Activated CD8-positive, alpha-beta T cell treated with anti-CD3 and anti-CD28 coated beads for 36 hours (primary cell): ENCODE results near the gene ETHE1. TPM values are rescaled to one million over a fixed set of nuclear protein-coding genes. Genes with fewer than 3 reads are reported as not detected.

ENCODE experiments used
- ATAC-seq: fragments of 200-7000 bp; cut with Tn5 transposase; one replicate; pipeline ENCODE4 v1.10.0; 2021; ENCODE audit warnings: mild to moderate bottlenecking, moderate library complexity
- CTCF ChIA-PET: fragments of 350-600 bp; sonication (Branson Sonifier 250); formaldehyde crosslinking; loops from one replicate; lab custom pipeline; 2021; ENCODE audit warnings: antibody characterized with exemption; lab: Charles Lee
- POLR2A ChIA-PET: fragments of 350-600 bp; sonication (Branson Sonifier 250); formaldehyde crosslinking; loops from one replicate; lab custom pipeline; 2021; ENCODE audit warnings: antibody characterized with exemption; lab: Charles Lee
- DNase-seq: peaks from one replicate; pipeline ENCODE4 v3.0.0-alpha.2; 2020
- H3K27ac Mint-ChIP-seq: one replicate; pipeline ENCODE4 v1.8.0; 2021; ENCODE audit warnings: mild to moderate bottlenecking, mixed read lengths
- H3K27me3 Mint-ChIP-seq: one replicate; pipeline ENCODE4 v1.8.0; 2021; ENCODE audit warnings: mixed read lengths
- H3K36me3 Mint-ChIP-seq: one replicate; pipeline ENCODE4 v1.8.0; 2021; ENCODE audit warnings: low read depth, mixed read lengths
- H3K4me1 Mint-ChIP-seq: one replicate; pipeline ENCODE4 v1.8.0; 2021; ENCODE audit warnings: low read depth, mixed read lengths
- H3K4me3 Mint-ChIP-seq: one replicate; pipeline ENCODE4 v1.8.0; 2021; ENCODE audit warnings: mild to moderate bottlenecking, moderate library complexity, mixed read lengths
- H3K9me3 Mint-ChIP-seq: one replicate; pipeline ENCODE4 v1.8.0; 2021; ENCODE audit warnings: mixed read lengths
- intact Hi-C: fragments of 100-400 bp; cut with micrococcal nuclease; formaldehyde crosslinking; loops from one replicate; pipeline ENCODE4 v1.10.0; 2022
- total RNA-seq, 2 experiments: library from RNA; stranded (reverse); gene quantifications; one replicate each; pipeline ENCODE4 v1.2.3, GENCODE V29; 2021
- TF ChIP-seq, protein P1 (sequence below): fragments of 200-600 bp; IDR thresholded peaks from one replicate; pipeline ENCODE4 v1.8.0; 2022; ENCODE audit warnings: antibody characterized with exemption, mild to moderate bottlenecking

The ETHE1 gene
- total RNA-seq, 2 experiments from 2014 or later, result 50.9 to 57.1 TPM

DNA sequence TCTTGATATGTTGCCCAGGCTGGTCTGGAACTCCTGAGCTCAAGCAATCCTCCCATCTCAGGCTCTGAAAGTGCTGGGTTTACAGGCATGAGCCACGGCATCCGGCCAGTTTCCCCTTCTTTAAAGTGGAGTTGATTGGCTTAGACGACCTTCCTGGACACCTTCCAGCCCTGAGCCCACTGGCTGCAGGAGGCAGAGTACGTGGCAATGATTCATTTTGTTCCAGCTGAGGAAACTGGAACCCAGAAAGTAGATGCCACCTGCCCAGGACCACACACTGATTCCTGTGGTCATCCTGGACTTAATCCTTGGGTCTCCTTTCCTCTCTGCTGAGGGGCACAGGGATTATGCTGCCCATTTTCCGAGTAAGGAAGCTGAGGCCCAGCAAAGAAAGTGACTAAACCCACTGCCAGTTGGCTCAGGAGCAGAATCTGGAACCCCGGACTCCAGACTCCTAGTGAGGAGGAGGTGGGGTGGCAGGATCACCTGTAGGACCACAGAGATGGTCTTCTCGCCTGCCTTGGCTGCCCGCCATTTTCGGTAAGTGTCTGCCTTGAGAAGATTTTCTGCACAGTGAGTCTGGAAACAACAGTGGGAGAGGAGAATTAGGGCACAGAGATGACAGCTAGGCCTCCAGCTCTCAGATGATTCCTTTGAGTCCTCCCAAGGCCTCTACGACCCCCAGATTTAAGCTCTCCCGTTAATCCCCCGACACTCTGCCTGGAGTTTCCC lies 47.6 kb upstream of the ETHE1 start:
- ATAC-seq, result no peak
- Mint-ChIP-seq H3K27me3 (no peaks in the 10 kb centered on the region), H3K4me3 (peak overlapping the region; percentile 96), H3K4me1 (peaks cover 36% of the 10 kb centered on the region), H3K36me3 (peaks cover 8% of the 10 kb centered on the region), H3K27ac (peak overlapping the region; percentile 94), H3K9me3 (no peaks in the 10 kb centered on the region)
- POLR2A ChIA-PET, result interaction anchor here (0.8 to 3.2 kb wide), 6 partner anchors 11 to 42 kb away, joined by 3 to 20 read pairs (median 4); partner anchors contain the start of genes IRGQ, ZNF575 and ZNF576
- TF ChIP-seq, protein P1, sequence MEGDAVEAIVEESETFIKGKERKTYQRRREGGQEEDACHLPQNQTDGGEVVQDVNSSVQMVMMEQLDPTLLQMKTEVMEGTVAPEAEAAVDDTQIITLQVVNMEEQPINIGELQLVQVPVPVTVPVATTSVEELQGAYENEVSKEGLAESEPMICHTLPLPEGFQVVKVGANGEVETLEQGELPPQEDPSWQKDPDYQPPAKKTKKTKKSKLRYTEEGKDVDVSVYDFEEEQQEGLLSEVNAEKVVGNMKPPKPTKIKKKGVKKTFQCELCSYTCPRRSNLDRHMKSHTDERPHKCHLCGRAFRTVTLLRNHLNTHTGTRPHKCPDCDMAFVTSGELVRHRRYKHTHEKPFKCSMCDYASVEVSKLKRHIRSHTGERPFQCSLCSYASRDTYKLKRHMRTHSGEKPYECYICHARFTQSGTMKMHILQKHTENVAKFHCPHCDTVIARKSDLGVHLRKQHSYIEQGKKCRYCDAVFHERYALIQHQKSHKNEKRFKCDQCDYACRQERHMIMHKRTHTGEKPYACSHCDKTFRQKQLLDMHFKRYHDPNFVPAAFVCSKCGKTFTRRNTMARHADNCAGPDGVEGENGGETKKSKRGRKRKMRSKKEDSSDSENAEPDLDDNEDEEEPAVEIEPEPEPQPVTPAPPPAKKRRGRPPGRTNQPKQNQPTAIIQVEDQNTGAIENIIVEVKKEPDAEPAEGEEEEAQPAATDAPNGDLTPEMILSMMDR, result no peak
- DNase-seq, result no peak
- CTCF ChIA-PET, result interaction anchor here (0.8 to 5.9 kb wide), 7 partner anchors 9 to 142 kb away, joined by 3 to 62 read pairs (median 5); partner anchors contain the start of genes IRGQ, ZNF575 and ZNF576
- intact Hi-C loops, result no loop called here

DNA sequence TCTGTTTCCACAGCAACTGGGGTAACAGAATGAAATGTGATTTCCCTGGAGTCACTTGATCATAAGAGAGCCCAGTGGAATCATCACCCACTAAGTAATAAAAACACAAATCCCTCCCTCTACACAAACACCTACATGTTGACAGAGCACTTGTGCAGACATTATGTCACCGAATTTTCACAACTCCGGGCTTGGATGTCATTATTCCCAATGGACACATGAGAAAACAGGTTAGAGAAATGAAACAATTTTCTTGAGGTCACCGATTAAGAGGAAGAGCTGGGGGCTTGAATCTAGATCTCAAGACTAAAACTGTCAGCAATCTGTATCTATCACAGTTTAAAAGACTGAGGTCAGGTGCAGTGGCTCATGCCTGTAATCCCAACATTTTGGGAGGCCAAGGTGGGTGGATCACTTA lies 45.2 kb upstream of the ETHE1 start:
- no peaks in the 10 kb centered on the region for H3K9me3 Mint-ChIP-seq
- intact Hi-C loops, result no loop called here
- H3K27ac Mint-ChIP-seq, result peak overlapping the region; percentile 48
- ATAC-seq (no peak), DNase-seq (no peak)
- TF ChIP-seq, protein P1, result no peak
- POLR2A ChIA-PET, result no interaction called here
- no peaks in the 10 kb centered on the region for H3K27me3 Mint-ChIP-seq
- peaks cover 30% of the 10 kb centered on the region for H3K4me1 Mint-ChIP-seq
- H3K36me3 Mint-ChIP-seq, result peaks cover 8% of the 10 kb centered on the region
- H3K4me3 Mint-ChIP-seq, result no peak overlapping the region
- CTCF ChIA-PET, result interaction anchor here (1.5 to 5.9 kb wide), 3 partner anchors 18 to 36 kb away, joined by 5 to 57 read pairs (median 11); no protein-coding TSS in a partner anchor

DNA sequence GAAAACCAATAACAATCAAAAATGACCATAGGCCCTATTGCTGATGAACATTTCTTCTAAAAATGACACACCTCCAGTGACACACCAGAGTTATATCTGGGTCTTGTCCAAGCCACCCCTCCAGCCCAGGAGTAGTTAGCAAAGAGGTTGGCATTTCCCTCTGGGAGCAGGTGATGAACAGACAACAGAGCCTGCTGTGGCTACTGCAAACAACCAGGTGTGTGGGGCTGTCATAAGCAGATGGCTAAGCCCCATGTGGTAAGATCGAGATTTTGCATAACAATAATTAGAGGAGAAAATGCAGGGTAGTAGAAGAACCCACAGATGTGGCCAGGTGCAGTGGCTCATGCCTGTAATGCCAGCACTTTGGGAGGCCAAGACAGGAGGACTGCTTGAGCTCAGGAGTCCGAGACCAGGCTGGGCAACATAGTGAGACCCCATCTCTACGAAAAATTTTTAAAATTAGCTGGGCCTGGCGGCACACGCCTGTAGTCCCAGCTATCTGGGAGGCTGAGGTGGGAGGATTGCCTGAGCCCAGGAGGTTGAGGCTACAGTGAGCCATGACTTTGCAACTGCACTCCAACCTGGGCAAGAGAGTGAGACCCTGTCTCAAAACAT lies 43.3 kb upstream of the ETHE1 start:
- DNase-seq, result no peak
- Mint-ChIP-seq H3K27me3 (no peaks in the 10 kb centered on the region), H3K36me3 (peaks cover 9% of the 10 kb centered on the region), H3K27ac (peak overlapping the region; percentile 4), H3K4me1 (peaks cover 26% of the 10 kb centered on the region), H3K9me3 (no peaks in the 10 kb centered on the region), H3K4me3 (no peak overlapping the region)
- POLR2A ChIA-PET, result interaction anchor here (1.5 kb wide), 1 partner anchor 24 kb away, joined by 3 read pairs; no protein-coding TSS in a partner anchor
- intact Hi-C loops, result no loop called here
- ATAC-seq, result no peak
- TF ChIP-seq, protein P1, result no peak
- CTCF ChIA-PET, result interaction anchor here (1.2 to 5.9 kb wide), 6 partner anchors 16 to 239 kb away, joined by 3 to 57 read pairs (median 5); no protein-coding TSS in a partner anchor

DNA sequence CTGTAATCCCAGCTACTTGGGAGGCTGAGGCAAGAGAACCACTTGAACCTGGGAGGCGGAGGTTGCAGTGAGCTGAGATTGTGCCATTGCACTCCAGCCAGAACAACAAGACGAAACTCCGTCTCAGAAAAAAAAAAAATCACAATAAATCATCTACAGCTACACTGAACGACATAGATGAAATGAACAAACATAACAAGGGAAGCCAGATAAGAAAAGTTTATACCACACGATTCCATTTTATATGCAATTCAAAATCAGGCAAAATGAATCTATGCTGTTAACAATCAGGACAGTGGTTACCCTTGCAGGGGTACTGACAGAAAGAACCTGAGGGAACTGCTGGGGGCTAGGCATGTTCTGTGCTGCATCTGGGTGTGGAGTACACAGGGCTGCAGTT lies 42.7 kb upstream of the ETHE1 start:
- POLR2A ChIA-PET, result no interaction called here
- CTCF ChIA-PET, result interaction anchor here (1.2 to 2.4 kb wide), 2 partner anchors 25 to 28 kb away, joined by 3 to 7 read pairs; no protein-coding TSS in a partner anchor
- Mint-ChIP-seq H3K9me3 (no peaks in the 10 kb centered on the region), H3K4me3 (no peak overlapping the region), H3K36me3 (peaks cover 7% of the 10 kb centered on the region), H3K27ac (peak overlapping the region; percentile 4), H3K4me1 (peaks cover 28% of the 10 kb centered on the region), H3K27me3 (no peaks in the 10 kb centered on the region)
- no peak for DNase-seq
- no peak for ATAC-seq
- intact Hi-C loops, result no loop called here
- TF ChIP-seq, protein P1, result no peak
